ENCODE data around the gene SLC8A2. TPM values are rescaled to one million over a fixed set of nuclear protein-coding genes. Genes with fewer than 3 reads are reported as not detected.

Gene SLC8A2
- total RNA-seq, 4 donors from 2014 or later = 0.82 to 36.4 (median 9.6) TPM

DNA sequence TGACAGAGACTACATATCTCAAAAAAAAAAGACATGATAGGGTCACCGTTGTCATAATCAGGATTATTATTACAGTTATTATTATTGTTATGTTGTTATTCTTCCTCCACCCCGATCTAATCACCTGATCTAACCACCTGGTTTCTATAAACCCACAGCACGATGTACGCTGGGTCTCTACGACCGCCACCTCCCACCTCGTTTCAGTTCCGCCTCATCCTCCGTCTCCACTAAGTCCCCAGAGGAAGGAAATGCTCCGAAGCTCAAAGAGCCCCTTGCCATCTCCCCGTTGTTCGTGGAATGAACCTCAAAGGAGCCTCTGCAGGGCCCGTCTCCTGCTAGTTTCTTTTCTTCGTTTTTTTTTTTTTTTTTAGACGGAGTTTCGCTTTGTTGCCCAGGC, 36.5 kb downstream of the SLC8A2 start:
- WGBS, 2 donors (ENCODE audit: low coverage in 1 of 2) = 46 to 50% methylated on average over 11 to 16 of the region's 16 CpGs

DNA sequence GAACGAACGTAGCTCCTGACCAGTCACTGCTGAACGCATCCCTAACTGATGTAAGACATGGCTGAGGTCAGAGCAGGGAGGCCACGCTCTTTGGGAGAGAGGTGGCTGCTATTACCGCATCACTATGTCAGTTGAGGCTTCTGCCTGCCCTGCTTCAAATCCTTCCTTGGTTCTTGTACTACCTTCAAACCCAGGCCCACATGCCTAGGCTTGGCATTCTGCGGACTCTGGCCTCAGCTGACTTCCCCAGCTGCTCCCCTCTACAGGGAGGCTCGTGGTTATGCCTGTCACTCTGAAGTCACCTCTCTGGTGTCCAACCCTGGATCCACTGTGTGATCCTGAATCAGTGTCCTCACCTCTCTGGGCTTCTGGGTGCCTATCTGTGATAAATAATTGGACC, 37.6 kb downstream of the SLC8A2 start:
- in situ Hi-C loops (cut with MboI; ENCODE audit: low pct_ligation_motif_present in 1 of 4, low pct_unique_long_range_greater_than_20kb in 1 of 4, low sequenced_read_pairs in 3 of 4) = loop anchor here in 2 of 4 donors (10.0 kb wide), 2 partner anchors 81 to 271 kb away; partner anchors contain the start of gene NAPA (in 1 of the 2)
- 69% methylated on average over 7 of the region's 7 CpGs; no CpG with 5 or more reads in 1 of the 2 donors for WGBS, 2 donors (ENCODE audit: low coverage in 1 of 2)

More for the DNA sequence above, 36.5 kb downstream of the SLC8A2 start:
- Histone ChIP-seq H3K4me1 (peaks cover 0 to 4% (median 4%) of the 10 kb centered on the region in 4 donors), H3K36me3 (no peaks in the 10 kb centered on the region), H3K9me3 (no peaks in the 10 kb centered on the region), H3K4me3 (no peak overlapping the region), H3K27ac (no peak overlapping the region), H3K27me3 (peaks cover 64% of the 10 kb centered on the region)
- intact Hi-C loops (cut with DNase I; ENCODE audit: low total_unique reads) (no loop called here), in situ Hi-C loops (cut with MboI; ENCODE audit: low pct_ligation_motif_present in 1 of 4, low pct_unique_long_range_greater_than_20kb in 1 of 4, low sequenced_read_pairs in 3 of 4) (loop anchor here (5.0 to 10.0 kb wide), 4 partner anchors 80 to 272 kb away; partner anchors contain the start of gene NAPA (in 1 of the 4))
- DNase-seq = no peak
- TF ChIP-seq, protein P1, sequence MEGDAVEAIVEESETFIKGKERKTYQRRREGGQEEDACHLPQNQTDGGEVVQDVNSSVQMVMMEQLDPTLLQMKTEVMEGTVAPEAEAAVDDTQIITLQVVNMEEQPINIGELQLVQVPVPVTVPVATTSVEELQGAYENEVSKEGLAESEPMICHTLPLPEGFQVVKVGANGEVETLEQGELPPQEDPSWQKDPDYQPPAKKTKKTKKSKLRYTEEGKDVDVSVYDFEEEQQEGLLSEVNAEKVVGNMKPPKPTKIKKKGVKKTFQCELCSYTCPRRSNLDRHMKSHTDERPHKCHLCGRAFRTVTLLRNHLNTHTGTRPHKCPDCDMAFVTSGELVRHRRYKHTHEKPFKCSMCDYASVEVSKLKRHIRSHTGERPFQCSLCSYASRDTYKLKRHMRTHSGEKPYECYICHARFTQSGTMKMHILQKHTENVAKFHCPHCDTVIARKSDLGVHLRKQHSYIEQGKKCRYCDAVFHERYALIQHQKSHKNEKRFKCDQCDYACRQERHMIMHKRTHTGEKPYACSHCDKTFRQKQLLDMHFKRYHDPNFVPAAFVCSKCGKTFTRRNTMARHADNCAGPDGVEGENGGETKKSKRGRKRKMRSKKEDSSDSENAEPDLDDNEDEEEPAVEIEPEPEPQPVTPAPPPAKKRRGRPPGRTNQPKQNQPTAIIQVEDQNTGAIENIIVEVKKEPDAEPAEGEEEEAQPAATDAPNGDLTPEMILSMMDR (IDR thresholded peaks at IDR 0.05) = no peak
- TF ChIP-seq EP300 (IDR thresholded peaks at IDR 0.05; ENCODE audit: low read depth) (no peak), POLR2A (IDR thresholded peaks at IDR 0.05) (no peak), POLR2AphosphoS5 (IDR thresholded peaks at IDR 0.05) (no peak)

DNA sequence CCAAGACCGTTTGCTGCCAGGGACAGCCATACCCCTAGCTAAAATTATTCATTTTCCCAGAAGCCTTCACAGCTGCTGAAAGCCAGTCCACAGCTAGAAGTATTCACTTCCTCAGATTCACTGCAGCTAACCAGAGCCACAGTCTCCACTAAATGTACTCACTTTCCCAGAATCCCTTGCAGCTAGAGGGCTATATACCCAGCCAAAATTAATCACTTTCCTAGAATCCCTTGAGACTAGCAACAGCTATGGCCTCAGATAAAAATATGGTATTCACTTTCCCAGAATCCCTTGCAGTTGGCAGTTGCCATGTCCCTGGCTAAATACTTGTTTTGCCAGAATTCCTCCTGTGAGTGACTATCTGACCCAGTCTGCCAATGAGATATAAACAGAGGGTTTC, 38.6 kb downstream of the SLC8A2 start:
- peaks cover 6 to 25% (median 22%) of the 10 kb centered on the region in 4 donors for H3K4me1 ChIP-seq
- H3K4me3 ChIP-seq = no peak overlapping the region

More for the DNA sequence above, 37.6 kb downstream of the SLC8A2 start:
- Histone ChIP-seq H3K27ac (no peak overlapping the region), H3K27me3 (peaks cover 75% of the 10 kb centered on the region), H3K4me3 (no peak overlapping the region), H3K36me3 (no peaks in the 10 kb centered on the region), H3K4me1 (peaks cover 6 to 15% (median 14%) of the 10 kb centered on the region in 4 donors), H3K9me3 (no peaks in the 10 kb centered on the region)
- no peak for DNase-seq
- intact Hi-C loops (cut with DNase I; ENCODE audit: low total_unique reads) = no loop called here
- TF ChIP-seq POLR2A (IDR thresholded peaks at IDR 0.05) (no peak), POLR2AphosphoS5 (IDR thresholded peaks at IDR 0.05) (no peak), EP300 (IDR thresholded peaks at IDR 0.05; ENCODE audit: low read depth) (no peak)
- TF ChIP-seq, protein P1 (IDR thresholded peaks at IDR 0.05) = no peak

DNA sequence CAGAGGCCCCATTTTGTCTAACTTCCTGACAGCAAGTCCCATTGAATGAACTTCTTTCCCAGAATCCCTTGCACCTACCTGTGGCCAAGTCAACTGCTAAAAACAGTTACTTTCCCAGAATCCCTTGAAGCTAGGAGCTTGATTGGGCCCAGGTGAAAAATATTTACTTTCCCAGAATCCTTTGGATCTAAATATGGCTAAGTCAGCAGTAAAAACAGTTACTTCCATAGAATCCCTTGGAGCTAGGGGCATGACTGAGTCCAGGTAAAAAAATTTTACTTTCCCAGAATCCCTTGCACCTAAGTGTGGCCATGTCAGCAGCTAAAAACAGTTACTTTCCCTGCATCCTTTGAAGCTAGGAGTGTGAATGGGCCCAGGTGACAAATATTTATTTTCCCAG, 39.2 kb downstream of the SLC8A2 start:
- intact Hi-C loops (cut with DNase I; ENCODE audit: low total_unique reads) = no loop called here
- in situ Hi-C loops (cut with MboI; ENCODE audit: low pct_ligation_motif_present in 1 of 4, low pct_unique_long_range_greater_than_20kb in 1 of 4, low sequenced_read_pairs in 3 of 4) = loop anchor here in 2 of 4 donors (10.0 kb wide), 2 partner anchors 82 to 272 kb away; partner anchors contain the start of gene NAPA (in 1 of the 2)
- peaks cover 78% of the 10 kb centered on the region for H3K27me3 ChIP-seq
- TF ChIP-seq POLR2AphosphoS5 (IDR thresholded peaks at IDR 0.05) (no peak), EP300 (IDR thresholded peaks at IDR 0.05; ENCODE audit: low read depth) (no peak), POLR2A (IDR thresholded peaks at IDR 0.05) (no peak)
- TF ChIP-seq, protein P1 (IDR thresholded peaks at IDR 0.05) = no peak
- H3K4me3 ChIP-seq = no peak overlapping the region
- H3K9me3 ChIP-seq = no peaks in the 10 kb centered on the region
- DNase-seq = no peak
- no peaks in the 10 kb centered on the region for H3K36me3 ChIP-seq
- peaks cover 6 to 31% (median 27%) of the 10 kb centered on the region in 4 donors for H3K4me1 ChIP-seq
- no peak overlapping the region for H3K27ac ChIP-seq

More for the DNA sequence above, 38.6 kb downstream of the SLC8A2 start:
- no peak for DNase-seq
- Histone ChIP-seq H3K27ac (no peak overlapping the region), H3K27me3 (peaks cover 83% of the 10 kb centered on the region), H3K36me3 (no peaks in the 10 kb centered on the region), H3K9me3 (no peaks in the 10 kb centered on the region)
- in situ Hi-C loops (cut with MboI; ENCODE audit: low pct_ligation_motif_present in 1 of 4, low pct_unique_long_range_greater_than_20kb in 1 of 4, low sequenced_read_pairs in 3 of 4) = loop anchor here in 2 of 4 donors (10.0 kb wide), 2 partner anchors 82 to 272 kb away; partner anchors contain the start of gene NAPA (in 1 of the 2)
- 36% methylated on average over 1 of the region's 1 CpG; no CpG with 5 or more reads in 1 of the 2 donors for WGBS, 2 donors (ENCODE audit: low coverage in 1 of 2)
- intact Hi-C loops (cut with DNase I; ENCODE audit: low total_unique reads) = no loop called here
- TF ChIP-seq, protein P1 (IDR thresholded peaks at IDR 0.05) = no peak
- TF ChIP-seq POLR2AphosphoS5 (IDR thresholded peaks at IDR 0.05) = no peak
- no peak for TF ChIP-seq EP300 (IDR thresholded peaks at IDR 0.05; ENCODE audit: low read depth)
- TF ChIP-seq POLR2A (IDR thresholded peaks at IDR 0.05) = no peak

All from transverse colon (tissue), 4 donors.